GM12865 (cell line): ENCODE results near the gene UBXN2A.

ENCODE experiments used
- DNase-seq: peaks from one replicate; pipeline ENCODE4 v3.0.0; 2010; ENCODE audit warnings: low read depth
- H3K4me3 ChIP-seq: 2 replicates; pipeline ENCODE4 v1.5.1; 2011; ENCODE audit warnings: mild to moderate bottlenecking, low read depth, low read length, control low read depth
- CTCF ChIP-seq: IDR thresholded peaks from 2 replicates; pipeline ENCODE4 v1.5.1; 2011; ENCODE audit warnings: low read length, control low read depth, low read depth, inconsistent platforms; ENCODE audit not compliant: insufficient read depth; ENCODE audit errors: missing control alignments

Gene UBXN2A

GRCh38 chr2:23904692-23905091 is 35.6 kb upstream of the UBXN2A start:
- no peak for TF ChIP-seq CTCF
- DNase-seq, result no peak
- no peak overlapping the region for H3K4me3 ChIP-seq

GRCh38 chr2:23905155-23905554 is 35.1 kb upstream of the UBXN2A start:
- DNase-seq, result no peak
- H3K4me3 ChIP-seq, result no peak overlapping the region
- TF ChIP-seq CTCF, result no peak

GRCh38 chr2:23912054-23912453 is 28.2 kb upstream of the UBXN2A start:
- H3K4me3 ChIP-seq, result no peak overlapping the region
- no peak for DNase-seq
- no peak for TF ChIP-seq CTCF

GRCh38 chr2:23915327-23915726 is 24.9 kb upstream of the UBXN2A start:
- no peak overlapping the region for H3K4me3 ChIP-seq
- DNase-seq, result no peak
- TF ChIP-seq CTCF, result no peak

GRCh38 chr2:23916727-23917405 is 23.4 kb upstream of the UBXN2A start:
- no peak overlapping the region for H3K4me3 ChIP-seq
- TF ChIP-seq CTCF, result no peak
- peak; percentile 19 for DNase-seq

GRCh38 chr2:23918837-23919489 is 21.3 kb upstream of the UBXN2A start:
- no peak overlapping the region for H3K4me3 ChIP-seq
- no peak for TF ChIP-seq CTCF
- DNase-seq, result no peak
